Activated CD4-positive, alpha-beta T cell treated with anti-CD3 and anti-CD28 coated beads for 4 hours (primary cell): Measurements from ENCODE around the gene GIT2.
A peak's percentile ranks its signal among the peaks of the same experiment; 100 is the strongest.
"Not testable (repeated sequence)": the region's sequence is repeated elsewhere in the genome, so short reads cannot be mapped to it uniquely, and the experiment has no call there.

ENCODE experiments used
- DNase-seq, 2 donors: peaks; one replicate each; pipeline ENCODE4 v3.0.0-alpha.2; 2020

Gene GIT2

DNA sequence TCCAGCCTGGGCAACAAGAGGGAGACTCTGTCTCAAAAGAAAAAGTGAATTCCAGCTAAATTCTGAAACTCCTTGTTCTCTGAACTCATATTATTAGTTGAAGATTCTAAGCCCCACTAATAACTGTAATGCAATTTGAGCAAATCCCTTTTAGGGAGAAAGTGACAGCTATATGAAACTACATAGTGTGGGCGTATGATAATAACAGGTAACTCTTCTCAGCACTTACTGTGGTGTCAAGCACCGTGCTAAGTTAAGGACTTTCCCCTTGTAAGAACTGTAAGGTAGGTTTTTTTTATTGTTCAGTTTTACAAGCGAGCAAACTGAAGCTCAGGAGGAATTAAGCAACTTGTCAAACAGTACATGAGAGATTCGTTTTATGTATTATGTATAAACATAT, 8.4 kb upstream of the GIT2 start:
- DNase-seq, result no peak

DNA sequence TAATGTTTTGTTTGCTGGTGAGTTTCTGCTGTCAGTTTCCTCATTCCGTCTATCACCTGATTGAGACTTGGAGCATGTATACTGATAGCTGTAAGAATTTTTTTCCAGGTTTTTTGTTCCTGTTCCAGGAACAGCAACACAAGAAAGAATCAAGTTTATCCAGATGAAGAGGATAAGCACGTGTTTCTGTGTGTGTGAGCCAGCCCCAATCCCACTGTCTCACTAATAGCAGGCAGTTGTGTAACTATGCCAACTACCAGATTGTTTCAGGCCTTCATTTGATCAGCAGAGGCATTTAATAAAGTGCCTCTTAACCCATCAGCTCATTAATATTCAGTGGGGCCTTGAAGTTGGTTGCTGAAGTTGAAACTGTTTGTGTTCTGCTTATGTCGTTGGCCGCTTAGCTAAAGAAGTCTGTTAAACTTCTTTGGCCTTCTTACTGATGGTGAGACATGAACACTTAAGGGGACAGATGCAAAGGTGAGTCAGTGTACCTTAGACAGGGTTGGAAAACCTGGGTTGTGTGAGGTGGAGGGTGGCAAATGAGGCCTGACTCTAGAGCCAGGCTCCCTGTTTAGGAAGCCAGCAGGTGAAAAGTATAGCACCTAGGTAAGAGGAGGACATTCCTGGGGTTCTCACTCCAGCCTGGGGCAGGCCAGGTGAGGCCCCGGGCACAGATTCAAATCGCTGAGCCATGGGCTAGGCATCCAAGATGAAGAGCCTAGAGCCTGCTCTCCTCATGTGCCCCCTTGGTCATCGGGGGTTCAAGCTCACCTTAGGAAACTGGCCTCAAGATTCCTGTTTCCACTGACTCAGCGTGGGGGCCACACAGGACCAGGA, 6.7 kb upstream of the GIT2 start:
- DNase-seq, result no peak

DNA sequence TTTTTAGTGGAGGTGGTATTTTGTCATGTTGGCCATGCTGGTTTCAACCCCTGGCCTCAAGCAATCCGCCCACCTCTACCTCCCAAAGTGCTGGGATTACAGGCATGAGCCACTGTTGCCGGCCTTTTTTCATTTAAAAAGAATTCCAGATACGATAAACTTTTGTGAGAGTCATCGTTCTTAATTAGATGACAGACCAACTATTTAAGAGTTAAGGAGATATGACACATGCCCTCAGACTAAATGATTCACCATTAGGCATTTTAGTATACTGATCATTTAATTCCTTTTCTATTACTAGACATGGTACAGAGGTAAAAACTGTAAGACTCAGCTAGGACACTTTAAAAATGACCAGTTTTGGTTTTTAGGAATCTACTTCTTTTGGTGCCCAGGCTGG, 5.4 kb upstream of the GIT2 start:
- DNase-seq, result no peak

DNA sequence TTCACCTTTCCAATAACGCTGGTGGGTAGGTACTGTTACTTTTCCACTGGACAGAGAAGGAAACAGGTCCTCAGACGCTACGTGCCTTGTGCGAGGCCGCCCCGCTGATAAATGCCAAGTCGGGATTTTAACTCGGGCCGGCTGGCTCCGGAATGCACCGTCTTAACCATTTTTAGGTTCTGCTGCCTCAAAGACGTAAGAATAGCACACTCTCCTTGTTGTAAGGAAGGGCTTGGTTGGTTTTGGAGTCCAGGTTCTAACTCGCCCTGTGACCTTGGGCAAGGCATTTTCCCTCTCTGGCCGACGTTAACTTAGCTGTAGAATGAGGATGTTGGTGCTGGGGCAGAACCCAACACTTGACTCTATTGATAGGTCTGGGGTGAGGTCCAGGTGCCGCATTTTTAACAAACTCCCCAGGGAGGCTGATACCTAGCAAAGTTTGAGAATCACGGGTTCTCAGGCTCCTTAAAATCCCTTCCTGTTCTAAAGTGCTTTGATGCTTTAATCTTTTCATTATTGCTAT, 3.9 kb upstream of the GIT2 start:
- no peak for DNase-seq

DNA sequence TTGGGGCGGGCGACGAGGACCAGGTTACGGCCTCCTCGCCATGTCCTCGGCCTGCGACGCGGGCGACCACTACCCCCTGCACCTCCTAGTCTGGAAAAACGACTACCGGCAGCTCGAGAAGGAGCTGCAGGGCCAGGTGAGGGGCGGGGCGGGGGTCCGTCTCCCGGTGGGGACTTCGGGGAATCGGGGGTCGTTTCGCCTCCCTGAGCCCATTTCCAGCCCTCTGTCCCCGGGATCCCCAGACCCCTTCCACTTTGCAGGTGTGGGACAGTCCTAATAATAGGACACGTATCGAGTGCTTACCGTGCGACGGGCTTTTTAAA, 3.4 kb upstream of the GIT2 start:
- DNase-seq, result peak in 1 of 2 donors; percentile 16

DNA sequence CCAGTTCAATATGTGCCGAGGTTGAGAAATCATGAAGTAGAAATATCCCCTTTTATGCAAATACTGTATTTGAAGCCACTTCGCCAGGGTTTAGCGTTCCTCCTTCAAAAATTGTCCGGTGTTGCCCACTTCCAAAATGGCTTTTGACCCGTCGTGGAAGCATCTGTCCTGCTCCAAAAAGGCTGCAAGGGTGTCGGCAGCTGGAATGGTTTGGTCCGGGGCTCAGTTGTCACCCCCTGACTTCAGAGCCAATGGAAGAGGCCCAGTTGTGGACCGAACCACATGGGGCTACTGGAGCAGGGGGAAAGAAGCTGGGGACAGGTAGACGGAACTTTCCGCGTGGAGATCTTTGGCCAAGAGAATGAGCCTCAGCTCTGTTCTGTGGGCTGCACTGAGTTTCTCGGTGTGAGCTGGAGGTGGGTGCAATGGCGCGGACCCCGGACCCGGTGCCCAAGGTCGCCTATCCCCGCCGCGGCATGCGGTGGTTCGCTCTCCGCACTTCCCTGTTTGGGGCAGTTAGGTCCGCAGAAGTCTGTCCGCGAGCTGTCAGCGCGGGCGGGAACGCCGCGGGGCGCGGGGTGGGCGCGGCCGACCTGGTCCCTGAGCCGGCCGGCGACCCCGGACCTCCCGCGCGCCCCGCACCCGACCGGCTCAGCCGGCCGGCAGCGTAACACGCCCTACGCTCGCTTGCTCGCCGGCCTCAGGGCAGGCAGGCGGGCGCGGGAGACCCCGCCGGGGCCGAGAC, 2.9 kb upstream of the GIT2 start, which contains the start of gene ANKRD13A:
ANKRD13A (plus strand) TSS at position 527 of the 745 bp plus-strand sequence. CDS start 259 bp downstream, outside the sequence.
- DNase-seq, result peak; percentile 86

DNA sequence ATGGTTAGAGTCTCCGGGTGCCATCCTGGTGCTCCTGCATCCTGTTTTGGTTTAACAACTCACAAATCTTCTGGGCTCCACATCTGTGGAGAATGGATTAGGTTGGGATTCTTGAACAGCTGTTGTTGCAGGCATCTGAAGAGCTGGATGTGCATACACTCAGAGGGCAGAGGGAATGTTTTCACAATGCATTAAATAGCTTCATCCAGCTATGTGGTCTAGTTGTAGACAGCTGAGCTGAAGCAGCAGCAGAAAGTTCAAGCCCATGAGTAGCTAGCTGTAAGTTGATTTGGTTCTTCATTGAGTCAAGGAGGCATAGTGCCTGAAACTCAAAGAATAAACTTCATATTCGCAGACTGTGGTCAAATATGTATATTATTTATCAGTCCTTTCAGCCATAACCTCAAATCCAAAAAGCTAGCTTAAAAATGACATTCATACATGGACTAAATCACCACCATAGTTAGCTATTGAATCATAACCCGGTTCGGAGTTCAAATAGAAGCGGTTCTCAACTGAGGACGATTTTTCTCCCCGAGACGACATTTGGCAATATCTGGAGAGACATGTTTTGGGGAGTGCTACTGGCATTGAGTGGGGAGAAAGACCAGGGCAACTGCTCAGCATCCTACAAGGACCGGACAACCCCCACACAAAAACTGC, 2.2 kb upstream of the GIT2 start:
- no peak for DNase-seq

DNA sequence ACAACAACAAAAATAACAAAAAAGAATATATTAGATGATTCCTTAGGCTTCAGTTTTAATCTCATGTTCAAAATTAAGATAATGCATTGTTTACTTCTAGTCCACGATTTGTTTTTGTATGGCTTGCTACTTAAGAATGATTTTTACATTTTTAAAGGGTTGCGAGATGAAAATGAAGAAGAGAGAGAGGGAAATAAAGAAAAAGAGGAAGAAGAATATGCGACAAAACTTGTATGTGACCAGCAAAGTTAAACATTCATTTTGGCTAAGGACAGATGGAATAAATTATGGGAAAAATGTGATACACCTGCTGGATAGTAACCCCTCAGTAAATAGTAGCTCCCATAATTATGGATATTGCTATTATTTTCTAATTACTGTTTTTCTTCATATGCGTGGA, 1.2 kb upstream of the GIT2 start:
- no peak for DNase-seq

DNA sequence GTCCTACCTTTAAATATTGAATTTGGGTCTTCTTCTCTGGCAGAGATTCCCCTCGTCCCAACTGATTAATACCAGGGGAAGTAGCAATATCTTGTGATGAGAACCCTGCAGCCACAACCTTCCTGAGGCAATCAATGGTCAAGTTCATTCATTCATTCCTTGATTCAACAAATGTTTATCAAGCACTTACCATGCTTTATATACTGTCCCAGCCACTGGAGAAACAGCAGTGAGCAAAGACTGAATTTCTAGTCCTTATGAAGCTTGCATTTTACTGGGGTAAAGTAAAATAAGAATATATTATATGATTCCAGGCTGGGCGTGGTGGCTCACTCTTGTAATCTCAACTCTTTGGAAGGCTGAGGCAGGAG, 300 bp upstream of the GIT2 start:
- DNase-seq, result no peak

DNA sequence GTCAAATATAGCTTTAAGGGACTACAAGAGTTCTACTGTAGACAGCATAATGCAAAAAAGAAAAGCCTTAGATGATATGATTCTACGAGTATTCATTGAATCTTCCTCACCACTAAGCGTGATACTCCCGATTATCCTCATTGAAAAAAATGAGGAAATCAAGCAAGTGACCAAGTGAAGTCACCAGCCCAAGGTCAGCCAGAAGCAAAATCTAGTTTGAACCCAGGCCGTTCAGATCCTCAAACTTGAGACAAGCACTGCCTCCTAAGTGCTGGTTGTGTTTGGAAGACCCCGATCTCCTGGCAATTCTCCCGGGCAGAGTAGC, 845 bp downstream of the GIT2 start:
- DNase-seq, result no peak

DNA sequence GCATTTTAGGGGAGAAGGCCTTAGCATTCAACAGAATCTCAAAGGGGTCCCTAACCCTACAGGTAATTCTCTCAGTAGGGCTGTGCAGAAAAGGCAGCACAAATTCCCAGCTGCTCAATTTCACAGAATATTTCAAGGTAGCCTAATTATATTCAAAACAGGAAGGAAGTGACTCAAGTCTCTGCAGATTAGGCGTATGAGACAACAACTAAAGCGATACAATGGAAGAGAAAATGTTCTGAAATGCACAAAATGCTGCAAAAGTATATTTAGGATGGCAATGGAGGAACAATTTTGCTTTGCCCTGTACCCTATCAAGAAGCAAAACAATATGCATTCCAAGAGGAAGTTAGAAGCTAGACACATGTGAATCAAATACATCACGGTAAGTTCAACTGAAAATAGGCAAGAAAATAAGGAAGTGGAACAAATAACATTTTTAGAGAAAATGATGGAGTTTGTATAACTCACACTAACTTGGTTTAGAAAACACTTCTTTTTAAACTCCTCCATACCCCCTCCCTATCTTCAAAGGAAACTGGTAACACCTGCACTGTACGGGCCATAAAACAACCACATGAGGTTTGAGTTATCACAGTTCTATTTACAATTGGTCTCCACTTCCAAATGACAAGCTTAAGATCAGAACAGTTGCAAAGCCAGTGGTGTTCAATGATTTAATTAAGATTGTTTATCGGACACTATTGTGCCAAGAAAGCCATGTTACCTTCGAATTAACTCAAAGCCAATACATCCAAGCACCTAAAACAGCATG, 1.6 kb downstream of the GIT2 start:
- DNase-seq, result peak; percentile 16 to 25

DNA sequence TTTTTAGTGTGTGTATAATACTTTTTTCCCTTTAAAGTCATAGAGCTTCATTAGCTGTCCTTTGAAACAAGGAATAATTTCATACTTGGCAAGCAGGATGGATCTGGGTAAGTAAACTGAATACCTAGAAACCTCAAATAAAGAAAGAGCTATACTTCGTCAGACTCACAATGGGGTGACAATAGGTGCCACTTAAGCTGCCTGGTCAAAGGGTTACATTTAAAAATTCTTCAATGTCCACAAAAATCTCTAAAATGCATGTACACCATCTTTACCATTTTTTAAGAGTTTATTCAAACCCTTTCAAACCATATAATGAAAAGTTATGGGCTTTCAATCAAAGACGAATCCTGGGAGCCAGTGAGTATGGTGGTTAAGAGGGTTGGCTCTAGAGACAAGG, 3.1 kb downstream of the GIT2 start:
- no peak for DNase-seq

DNA sequence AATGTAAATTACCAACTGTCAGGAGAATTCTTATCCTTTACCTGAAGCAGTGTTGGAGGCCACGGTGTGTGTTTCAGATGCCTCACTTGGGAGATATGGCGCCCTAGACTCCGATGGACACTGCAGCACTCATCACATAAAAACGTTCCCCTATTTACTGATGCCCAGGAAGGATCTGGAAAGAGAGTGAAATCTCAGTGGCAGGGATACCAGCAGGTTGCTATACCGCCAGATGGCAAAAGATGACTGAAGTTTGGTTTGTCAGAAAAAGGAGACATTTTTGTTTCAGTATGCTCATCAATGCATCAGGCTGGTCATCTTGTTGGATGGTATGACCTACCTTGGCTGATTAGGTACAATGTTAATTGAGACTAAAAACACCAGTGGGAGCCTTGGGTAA, 4.6 kb downstream of the GIT2 start:
- DNase-seq, result no peak

DNA sequence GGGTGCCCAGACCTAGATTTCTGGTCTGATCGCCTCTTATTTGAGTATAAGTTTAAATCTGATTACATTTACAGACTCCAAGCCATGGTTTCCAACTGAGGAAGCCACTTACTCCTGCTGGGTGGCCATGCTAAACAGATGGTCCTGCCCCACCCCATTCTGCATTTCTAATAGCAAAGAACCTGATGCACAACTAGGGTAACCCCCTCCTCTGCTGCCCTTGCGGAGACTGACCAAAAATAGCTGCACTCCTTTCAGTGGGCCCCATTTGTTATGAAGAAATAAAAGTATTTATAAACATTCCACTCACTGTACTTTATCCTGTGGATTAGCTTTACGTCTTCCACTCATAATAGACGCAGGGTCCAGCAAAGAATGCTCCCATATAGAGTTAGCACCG, 6.8 kb downstream of the GIT2 start:
- DNase-seq, result no peak

DNA sequence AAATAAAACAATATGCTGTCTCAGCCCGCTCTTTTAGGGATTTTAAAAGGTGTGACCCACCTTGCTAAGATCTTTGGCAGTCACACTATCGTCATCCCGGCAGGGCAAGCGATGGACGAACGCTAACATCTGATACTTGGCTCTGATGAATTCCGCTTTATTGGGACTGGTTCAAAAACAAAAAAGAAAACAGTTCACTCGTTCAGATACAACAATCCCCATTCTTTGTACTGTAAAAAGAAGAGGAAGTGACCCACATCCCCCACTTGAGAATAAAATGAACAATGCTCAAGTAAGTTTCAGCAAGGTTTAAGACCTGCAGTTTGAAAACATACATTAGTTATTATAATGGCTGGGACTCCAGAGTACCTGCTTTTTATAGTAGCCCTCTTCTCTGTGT, 7.3 kb downstream of the GIT2 start:
- no peak for DNase-seq

DNA sequence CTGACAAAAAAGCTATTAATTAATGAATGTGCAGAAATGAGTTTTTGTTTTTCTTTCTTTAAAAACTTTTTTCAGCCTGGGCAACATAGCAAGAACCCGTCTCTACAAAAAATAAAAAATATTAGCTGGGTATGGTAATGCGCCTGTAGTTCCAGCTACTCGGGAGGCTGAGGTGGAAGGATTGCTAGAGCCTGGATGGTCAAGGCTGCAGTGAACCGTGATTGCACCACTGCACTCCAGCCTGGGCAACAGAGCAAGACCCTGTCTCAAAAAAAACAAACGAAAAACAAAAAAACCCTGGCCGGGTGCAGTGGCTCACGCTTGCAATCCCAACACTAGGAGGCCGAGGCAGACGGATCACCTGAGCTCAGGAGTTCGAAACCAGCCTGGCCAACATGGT, 7.9 kb downstream of the GIT2 start:
- DNase-seq, result no peak

DNA sequence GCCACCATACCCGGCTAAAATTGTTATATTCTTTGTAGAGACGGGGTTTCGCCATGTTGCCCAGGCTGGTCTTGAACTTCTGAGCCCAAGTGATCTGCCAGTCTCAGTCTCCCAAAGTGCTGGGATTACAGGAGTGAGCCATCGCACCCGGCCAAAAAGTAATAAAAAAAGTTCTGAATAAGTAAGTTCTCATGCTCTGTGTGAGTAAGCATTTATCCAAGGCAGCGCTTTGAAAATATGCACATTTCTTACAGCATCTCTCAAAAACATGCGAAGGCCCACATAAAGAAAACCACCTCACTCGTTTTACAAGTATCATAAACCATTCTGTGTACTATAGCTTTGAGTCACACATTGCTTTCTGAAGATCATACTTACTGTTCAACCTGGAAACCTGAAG, 8.6 kb downstream of the GIT2 start:
- no peak for DNase-seq

DNA sequence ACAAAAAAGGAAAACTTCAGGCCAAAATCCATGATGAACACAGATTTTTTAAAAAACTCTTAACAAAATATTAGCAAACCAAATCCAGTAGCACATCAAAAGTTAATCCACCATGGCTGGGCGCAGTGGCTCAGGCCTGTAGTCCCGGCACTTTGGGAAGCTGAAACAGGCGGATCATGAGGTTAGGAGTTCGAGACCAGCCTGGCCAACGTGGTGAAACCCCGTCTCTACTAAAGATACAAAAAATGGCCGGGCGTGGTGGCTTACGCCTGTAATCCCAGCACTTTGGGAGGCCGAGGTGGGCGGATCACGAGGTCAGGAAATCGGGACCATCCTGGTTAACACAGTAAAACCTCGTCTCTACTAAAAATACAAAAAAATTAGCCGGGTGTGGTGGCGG, 9.9 kb downstream of the GIT2 start:
- DNase-seq, result not testable (repeated sequence)

DNA sequence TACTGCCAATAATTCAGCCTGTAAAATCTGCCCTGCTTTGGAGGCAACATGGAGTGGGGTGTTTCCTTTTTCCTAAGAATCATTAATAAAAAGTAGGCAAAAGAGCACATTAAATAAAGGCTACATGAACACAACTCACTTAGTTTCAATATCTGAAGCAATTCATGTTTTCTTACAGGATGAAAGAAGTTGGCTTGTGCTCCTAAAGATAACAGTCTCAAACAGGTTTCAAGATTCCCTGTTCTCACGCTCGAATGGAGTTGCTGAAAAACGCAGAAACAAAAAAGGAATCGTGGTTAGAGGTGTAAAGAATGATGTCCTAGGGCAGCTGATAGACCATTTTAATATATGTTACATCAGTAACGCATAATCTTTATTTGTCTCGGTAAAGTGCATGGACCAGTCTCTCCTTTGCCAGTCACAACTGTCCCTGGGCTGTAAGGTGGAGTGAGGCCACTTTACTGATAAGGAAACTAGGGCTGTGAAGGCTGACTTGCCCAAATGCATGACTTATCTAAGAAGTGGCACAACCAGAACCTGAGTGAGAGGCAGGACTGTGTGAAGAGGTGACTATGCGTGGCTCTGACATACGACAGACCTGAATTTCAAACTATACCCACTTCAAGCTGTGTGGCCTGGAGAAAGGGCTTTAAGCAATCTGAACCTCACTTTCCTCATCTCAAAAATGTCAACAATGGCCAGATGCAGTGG, 12.6 kb downstream of the GIT2 start:
- no peak for DNase-seq

DNA sequence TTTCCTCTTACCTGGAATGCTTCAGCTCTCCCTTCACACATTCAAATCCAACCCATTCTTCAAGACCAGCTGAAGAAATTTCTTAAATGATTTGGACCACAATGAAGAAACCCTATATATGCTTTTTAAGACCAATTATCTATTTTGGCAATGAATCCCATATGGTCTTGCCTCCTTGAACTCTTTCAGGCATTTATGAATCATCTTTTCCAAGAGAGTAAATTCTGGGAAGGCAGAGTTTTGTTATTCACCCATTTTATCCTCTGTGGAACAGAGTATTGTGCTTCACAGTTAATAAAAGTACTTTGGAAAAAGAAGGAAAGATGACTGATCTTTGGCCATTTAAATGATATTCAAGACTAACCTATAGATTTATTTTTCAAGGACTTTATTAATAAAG, 14.0 kb downstream of the GIT2 start:
- DNase-seq, result no peak

DNA sequence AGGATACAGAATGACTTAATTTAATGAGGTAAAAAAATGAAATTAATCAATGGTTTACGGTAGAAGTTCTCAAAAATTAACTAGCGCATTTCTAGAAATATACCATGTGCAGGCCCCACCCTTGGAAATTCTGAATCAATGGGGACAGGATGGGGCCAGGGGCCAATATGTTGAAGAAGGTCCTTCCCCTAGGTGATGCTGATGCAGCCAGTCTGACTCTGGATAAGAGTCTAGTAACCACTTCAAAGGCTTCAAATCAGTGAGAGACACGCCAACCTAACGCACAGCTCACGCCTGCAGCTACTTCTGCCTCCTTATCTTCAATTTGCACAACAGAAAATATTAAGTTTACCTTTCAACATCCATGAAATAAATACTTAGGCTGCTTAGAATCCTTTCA, 14.9 kb downstream of the GIT2 start:
- DNase-seq, result peak; percentile 55 to 62

DNA sequence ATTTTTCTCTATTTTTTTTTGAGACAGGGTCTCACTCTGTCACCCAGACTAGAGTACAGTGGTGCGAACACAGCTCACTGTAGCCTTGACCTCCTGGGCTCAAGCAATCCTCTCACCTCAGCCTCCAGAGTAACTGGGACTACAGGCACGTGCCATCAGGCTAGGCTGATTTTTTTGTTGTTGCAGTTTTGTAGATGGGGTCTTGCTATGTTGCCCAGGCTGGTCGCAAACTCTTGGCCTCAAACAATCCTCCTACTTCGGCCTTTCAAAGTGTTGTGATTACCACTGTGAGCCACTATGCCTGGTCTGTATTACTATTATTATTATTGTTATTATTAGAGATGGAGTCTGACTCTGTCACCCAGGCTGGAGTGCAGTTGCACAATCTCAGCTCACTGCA, 23.3 kb downstream of the GIT2 start:
- DNase-seq, result no peak

DNA sequence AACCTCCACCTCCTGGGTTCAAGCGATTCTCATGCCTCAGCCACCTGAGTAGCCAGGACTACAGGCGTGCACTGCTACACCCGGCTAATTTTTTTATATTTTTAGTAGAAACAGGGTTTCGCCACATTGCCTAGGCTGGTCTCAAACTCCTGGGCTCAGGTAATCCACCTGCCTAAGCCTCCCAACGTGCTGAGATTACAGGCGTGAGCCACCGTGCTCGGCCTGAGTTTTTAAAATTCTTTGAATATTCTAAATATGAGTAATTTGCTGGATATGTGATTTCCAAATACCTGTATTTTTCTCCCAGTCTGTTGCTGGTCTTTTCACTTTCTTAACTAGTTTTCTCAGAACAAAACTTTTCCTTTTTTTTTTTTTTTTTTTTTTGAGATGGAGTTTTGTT, 27.4 kb downstream of the GIT2 start:
- no peak for DNase-seq
